ENCODE results near the gene BCAP29.
A peak's percentile ranks its signal among the peaks of the same experiment; 100 is the strongest.
"Not testable (repeated sequence)": the region's sequence is repeated elsewhere in the genome, so short reads cannot be mapped to it uniquely, and the experiment has no call there.

BCAP29 gene, protein sequence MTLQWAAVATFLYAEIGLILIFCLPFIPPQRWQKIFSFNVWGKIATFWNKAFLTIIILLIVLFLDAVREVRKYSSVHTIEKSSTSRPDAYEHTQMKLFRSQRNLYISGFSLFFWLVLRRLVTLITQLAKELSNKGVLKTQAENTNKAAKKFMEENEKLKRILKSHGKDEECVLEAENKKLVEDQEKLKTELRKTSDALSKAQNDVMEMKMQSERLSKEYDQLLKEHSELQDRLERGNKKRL

GRCh38 chr7:107579885-107580715, at the start of gene BCAP29:
BCAP29 (plus strand) TSS chr7:107580246; CDS start chr7:107580773, 527 bp downstream.
- DNase-seq (ENCODE audit: low read depth, low spot score) = peak; percentile 26

GRCh38 chr7:107530751-107531150, 49.3 kb upstream of the BCAP29 start:
- DNase-seq (ENCODE audit: low read depth, low spot score) = no peak

GRCh38 chr7:107534139-107534538, 45.9 kb upstream of the BCAP29 start:
- no peak for DNase-seq (ENCODE audit: low read depth, low spot score)

DNA sequence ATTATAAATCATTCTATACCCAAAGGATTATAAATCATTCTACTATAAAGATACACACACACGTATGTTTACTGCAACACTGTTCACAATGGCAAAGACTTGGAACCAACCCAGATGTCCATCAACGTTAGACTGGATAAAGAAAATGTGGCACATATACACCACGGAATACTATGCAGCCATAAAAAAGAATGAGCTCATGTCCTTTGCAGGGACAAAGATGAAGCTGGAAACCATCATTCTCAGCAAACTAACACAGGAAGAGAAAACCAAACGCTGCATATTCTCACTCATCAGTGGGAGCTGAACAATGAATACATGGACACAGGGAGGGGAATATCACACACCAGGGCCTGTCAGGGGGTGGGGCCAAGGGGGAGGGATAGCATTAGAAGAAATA, 42.8 kb upstream of the BCAP29 start:
- DNase-seq (ENCODE audit: low read depth, low spot score) = not testable (repeated sequence)

DNA sequence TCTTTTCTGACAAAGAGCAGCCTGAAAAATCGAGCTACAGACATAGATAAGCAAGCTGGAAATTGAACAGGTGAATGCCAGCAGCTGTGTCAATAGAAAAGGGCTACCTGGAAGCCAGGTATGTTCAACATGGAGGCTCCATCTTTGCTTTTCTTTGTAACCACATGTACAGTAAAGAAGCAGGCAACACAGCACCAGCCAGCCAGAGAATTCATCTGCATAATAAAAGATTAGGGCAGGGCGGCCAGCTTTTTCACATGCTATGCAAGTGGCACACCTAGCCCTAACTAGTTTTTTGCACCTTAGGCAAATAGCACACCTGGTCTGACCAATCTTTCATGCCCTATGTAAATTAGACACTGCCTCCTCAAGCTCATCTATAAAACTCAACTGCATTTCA, 42.0 kb upstream of the BCAP29 start:
- DNase-seq (ENCODE audit: low read depth, low spot score) = no peak

GRCh38 chr7:107543338-107543993, 36.6 kb upstream of the BCAP29 start:
- DNase-seq (ENCODE audit: low read depth, low spot score) = no peak

GRCh38 chr7:107544848-107545591, 35.0 kb upstream of the BCAP29 start:
- DNase-seq (ENCODE audit: low read depth, low spot score) = no peak

DNA sequence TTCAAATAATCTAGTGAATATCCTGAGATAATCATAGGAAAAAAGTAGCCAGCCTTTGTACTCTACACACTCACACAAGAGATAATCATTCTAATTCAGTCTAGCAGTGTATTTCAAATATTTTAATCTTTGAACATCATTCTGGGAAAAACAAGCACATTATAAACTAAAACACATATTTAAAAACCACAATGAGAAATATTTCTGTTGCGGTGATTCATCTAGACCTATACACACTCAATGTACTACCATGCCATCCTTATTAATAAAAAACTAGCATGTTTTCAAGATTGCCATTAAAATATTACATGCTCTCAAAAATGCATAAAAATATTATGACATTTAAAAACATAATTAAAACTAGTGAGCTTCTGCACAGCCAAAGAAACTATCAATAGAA, 28.1 kb upstream of the BCAP29 start:
- DNase-seq (ENCODE audit: low read depth, low spot score) = no peak

- no peak for DNase-seq (ENCODE audit: low read depth, low spot score)
Observed at GRCh38 chr7:107555893-107556292, 24.2 kb upstream of the BCAP29 start.

DNA sequence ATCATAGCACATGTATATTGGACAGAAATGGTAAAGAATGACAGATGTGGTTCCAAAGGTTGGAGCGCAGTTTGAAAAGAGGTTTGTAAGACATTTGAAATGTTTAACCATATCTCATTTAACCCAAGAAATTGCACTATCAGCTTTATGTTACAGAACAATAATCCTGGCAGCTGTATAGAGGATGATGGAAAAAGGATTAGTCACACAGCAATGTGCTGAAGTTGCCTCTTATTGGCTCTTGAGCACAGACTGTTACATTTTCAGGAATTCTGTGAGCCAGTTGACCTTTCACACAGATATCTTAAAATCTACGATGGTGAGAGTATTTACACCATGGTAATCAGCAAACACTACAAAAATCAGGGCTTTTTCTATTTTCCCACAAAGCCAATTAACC, 20.2 kb upstream of the BCAP29 start:
- DNase-seq (ENCODE audit: low read depth, low spot score) = no peak

- DNase-seq (ENCODE audit: low read depth, low spot score) = no peak
Observed at GRCh38 chr7:107560898-107561516, 19.0 kb upstream of the BCAP29 start.

DNA sequence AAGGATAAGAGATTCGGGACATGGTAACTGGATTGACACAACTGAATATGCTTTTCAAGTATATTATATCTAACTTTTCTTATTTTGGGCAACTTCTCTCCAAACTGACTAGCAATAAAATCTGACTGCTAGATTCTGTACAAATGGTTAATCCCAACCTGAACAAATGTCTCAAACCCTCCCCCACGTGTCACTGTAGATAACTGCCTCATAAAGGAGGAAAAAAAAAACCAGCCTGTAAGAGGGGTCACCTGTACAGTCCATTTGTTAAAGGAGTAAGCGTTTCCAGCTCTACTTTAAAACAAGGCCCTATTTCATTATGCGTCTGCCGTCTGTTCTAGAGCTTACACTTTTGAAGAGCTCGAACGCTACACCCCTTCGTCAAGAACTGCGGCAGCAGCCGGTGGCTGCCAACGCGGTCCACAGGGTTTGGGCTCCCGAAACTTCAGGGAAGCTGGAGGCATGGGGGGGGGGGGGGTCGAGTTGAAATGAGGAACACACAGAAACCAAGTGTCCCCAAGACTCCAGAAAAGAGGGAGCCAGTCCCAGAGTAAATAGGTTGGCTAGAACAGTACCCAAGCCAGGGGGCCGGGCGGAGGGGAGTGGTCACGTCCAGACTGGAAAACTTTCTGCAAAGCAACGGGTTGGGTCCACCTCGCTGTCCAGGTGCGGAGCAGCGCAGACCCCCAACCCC, 16.8 kb upstream of the BCAP29 start:
- DNase-seq (ENCODE audit: low read depth, low spot score) = no peak

DNA sequence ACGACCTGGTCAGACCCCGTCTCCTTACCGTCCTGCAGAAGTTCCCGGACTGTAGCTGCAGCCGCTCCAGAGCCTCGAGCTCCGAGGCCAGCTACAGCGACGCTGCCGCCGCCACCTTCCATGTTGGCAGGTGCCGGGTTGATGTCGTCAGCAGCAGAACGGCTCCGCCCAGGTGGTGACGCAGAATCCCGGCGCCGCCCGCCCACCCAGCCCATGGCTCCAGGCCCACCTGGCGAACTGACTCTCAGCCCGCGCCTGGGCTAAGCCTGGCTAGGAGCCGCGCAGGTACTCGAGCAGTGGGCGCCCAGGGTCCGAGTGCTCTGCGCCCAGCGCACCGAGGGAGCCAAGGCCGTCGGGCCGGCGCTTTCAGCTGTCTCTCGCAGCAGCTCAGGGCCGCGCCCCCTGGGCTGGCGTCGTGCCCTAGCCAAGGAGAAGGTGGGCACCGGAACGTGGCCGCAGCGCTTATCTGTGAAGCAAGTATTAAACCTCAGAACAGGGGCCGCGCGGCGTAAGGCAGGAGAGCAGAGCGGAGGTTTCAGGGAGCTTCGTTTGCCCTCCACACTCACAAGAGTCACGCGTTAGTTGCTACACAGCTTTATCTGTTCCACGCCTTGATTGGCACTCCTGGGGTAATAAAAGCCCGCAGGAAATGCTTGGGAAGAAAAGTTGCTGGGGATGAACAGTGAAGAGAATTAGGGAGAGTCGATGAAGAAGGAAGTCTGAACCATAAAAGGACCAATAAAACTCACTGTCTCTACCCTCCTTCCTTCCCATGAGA, 16.1 kb upstream of the BCAP29 start, which contains the start of the genes COG5 and DUS4L:
Gene COG5 (minus strand): TSS at position 146 of the 778 bp plus-strand sequence. CDS start 24 bp downstream, at position 122.
Gene DUS4L (plus strand): TSS at position 197 of the 778 bp plus-strand sequence. CDS start 3,100 bp downstream, outside the sequence.
- peak; percentile 65 for DNase-seq (ENCODE audit: low read depth, low spot score)

GRCh38 chr7:107564553-107565298, 15.3 kb upstream of the BCAP29 start:
- DNase-seq (ENCODE audit: low read depth, low spot score) = no peak

DNA sequence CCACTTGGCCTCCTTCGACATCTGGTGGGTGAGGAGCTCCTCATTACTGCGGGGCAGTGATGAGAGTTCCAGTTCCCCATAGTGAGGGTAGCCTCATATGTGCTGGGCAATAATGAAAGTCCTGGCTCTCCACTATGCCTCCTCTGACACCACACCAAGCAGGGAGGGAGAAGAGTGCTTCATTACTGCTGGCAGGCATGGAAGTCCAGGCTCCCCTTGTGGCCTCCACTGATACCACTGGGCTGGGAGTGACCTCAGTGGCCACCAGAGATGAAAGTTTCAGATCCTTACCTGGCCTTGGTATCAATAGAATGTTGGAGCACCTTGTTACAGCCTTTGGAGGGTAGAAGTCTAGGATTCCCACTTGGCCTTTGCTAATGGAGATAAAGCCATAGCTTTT, 9.7 kb upstream of the BCAP29 start:
- no peak for DNase-seq (ENCODE audit: low read depth, low spot score)

- DNase-seq (ENCODE audit: low read depth, low spot score) = no peak
Observed at GRCh38 chr7:107573537-107573936, 6.5 kb upstream of the BCAP29 start.

GRCh38 chr7:107579554-107579884, 527 bp upstream of the BCAP29 start:
- DNase-seq (ENCODE audit: low read depth, low spot score) = no peak

DNA sequence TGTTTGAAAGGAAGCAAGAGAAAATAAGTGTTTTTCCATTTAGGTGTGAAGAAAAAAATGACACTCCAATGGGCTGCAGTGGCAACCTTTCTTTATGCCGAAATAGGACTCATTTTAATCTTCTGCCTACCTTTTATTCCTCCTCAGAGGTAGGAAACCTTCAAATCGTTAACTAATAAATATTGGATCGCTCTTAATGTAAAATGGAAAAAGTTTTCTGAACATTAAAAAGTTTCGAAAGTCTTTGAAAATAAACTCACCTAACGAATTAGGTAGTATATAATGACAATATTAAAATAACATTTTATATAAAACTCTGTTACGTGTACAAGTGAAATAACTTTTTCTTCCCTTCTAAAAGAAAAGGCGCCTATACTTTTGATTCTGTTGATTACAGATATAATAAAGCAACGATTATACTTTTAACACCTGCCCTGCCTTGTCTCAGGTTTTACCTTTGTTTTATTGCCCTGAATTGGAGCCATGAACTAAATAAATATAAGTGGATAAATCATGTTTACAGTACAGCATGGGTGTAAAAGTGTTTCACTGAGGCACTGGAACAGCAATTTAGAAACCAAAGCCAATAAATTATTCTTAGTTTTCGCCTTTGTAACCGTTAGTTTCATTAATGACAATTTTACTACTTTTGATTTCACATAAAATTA, 804 bp downstream of the BCAP29 start:
- DNase-seq (ENCODE audit: low read depth, low spot score) = no peak

Measured in activated CD4-positive, CD25-positive, alpha-beta regulatory T cell treated with anti-CD3 and anti-CD28 coated beads, Interleukin-2, amount 50 U/mL, for 16 hours (primary cell).